Stimulated activated CD4-positive, alpha-beta T cell treated with anti-CD3 and anti-CD28 coated beads, Interleukin-2, amount 100 ng/mL, for 48 hours (primary cell): ENCODE data around the gene ANKRD55.
"Not testable (repeated sequence)": the region's sequence is repeated elsewhere in the genome, so short reads cannot be mapped to it uniquely, and the experiment has no call there.

Source experiments
- DNase-seq, 2 donors: peaks; one replicate each; pipeline ENCODE4 v3.0.0-alpha.2; 2020

Gene ANKRD55

GRCh38 chr5:56166671-56167385 is 66.3 kb downstream of the ANKRD55 start:
- no peak for DNase-seq

- no peak for DNase-seq
Observed at GRCh38 chr5:56164376-56164775, 68.8 kb downstream of the ANKRD55 start.

GRCh38 chr5:56161927-56162326 is 71.2 kb downstream of the ANKRD55 start:
- no peak for DNase-seq

GRCh38 chr5:56161439-56161823 is 71.7 kb downstream of the ANKRD55 start:
- no peak for DNase-seq

GRCh38 chr5:56160723-56161438 is 72.2 kb downstream of the ANKRD55 start:
- no peak for DNase-seq

GRCh38 chr5:56159521-56159947 is 73.6 kb downstream of the ANKRD55 start:
- DNase-seq: no peak

GRCh38 chr5:56158331-56158960 is 74.7 kb downstream of the ANKRD55 start:
- DNase-seq: no peak

- not testable (repeated sequence) for DNase-seq
Observed at GRCh38 chr5:56157191-56157621, 75.9 kb downstream of the ANKRD55 start.

- not testable (repeated sequence) for DNase-seq
Observed at GRCh38 chr5:56156585-56157190, 76.4 kb downstream of the ANKRD55 start.

GRCh38 chr5:56155992-56156584 is 77.0 kb downstream of the ANKRD55 start:
- DNase-seq: no peak

GRCh38 chr5:56154732-56155484 is 78.2 kb downstream of the ANKRD55 start:
- no peak for DNase-seq

GRCh38 chr5:56152437-56152836 is 80.7 kb downstream of the ANKRD55 start:
- no peak for DNase-seq

GRCh38 chr5:56150756-56151155 is 82.4 kb downstream of the ANKRD55 start:
- DNase-seq: not testable (repeated sequence)

GRCh38 chr5:56148453-56148971 is 84.6 kb downstream of the ANKRD55 start:
- no peak for DNase-seq

GRCh38 chr5:56147659-56148230 is 85.4 kb downstream of the ANKRD55 start:
- no peak for DNase-seq

GRCh38 chr5:56147106-56147505 is 86.0 kb downstream of the ANKRD55 start:
- no peak for DNase-seq

GRCh38 chr5:56146674-56147073 is 86.5 kb downstream of the ANKRD55 start:
- no peak for DNase-seq

GRCh38 chr5:56145511-56145910 is 87.6 kb downstream of the ANKRD55 start:
- DNase-seq: no peak

GRCh38 chr5:56145106-56145505 is 88.0 kb downstream of the ANKRD55 start:
- no peak for DNase-seq

- DNase-seq: no peak
Observed at GRCh38 chr5:56144211-56144610, 88.9 kb downstream of the ANKRD55 start.

- no peak for DNase-seq
Observed at GRCh38 chr5:56143373-56143714, 89.8 kb downstream of the ANKRD55 start.
